HFF-Myc (cell line): ENCODE measurements around the gene CPB2.

Experiments used
- DNase-seq: peaks from one replicate; pipeline ENCODE4 v3.0.0-alpha.2; 2011; ENCODE audit warnings: low read depth; ENCODE audit errors: extremely low read depth
- H3K4me3 ChIP-seq: replicated peaks from 2 replicates; pipeline ENCODE4 v1.5.1; 2011; ENCODE audit warnings: low read depth, mild to moderate bottlenecking, control low read depth, low read length
- CTCF ChIP-seq: IDR thresholded peaks from 2 replicates; pipeline ENCODE4 v1.5.1; 2012; ENCODE audit warnings: mild to moderate bottlenecking, low read depth, low read length, control low read depth; ENCODE audit errors: missing control alignments

The CPB2 gene

DNA sequence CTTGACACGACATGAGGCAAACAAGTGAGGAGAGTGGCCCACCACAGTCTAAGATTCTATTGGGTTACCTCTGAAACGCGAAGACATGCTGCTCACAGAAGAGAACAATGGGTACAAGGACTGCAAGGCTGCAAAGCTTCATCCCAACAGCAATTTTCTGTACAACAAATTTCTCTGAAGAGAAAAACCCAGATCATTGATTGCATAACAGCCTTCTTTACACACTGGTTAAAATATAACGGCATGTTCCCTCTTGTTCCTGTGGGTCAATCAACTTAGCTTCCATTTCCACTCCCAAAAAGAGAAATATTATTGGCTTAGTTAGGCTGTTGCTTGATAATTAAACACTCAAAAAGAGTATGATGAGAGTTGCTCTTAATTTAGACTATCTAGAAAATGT is at the start of gene CPB2:
CPB2 (minus strand) TSS at position 166 of the 400 bp plus-strand sequence; CDS start at position 142, 24 bp downstream.
- no peak for DNase-seq
- H3K4me3 ChIP-seq, result no peak within 1 kb of the TSS
- TF ChIP-seq CTCF, result no peak

- H3K4me3 ChIP-seq, result no peak overlapping the region
- no peak for DNase-seq
- no peak for TF ChIP-seq CTCF
These were observed 49.4 kb upstream of the CPB2 start for GRCh38 chr13:46154136-46154801.

GRCh38 chr13:46152627-46153328 is 47.9 kb upstream of the CPB2 start:
- no peak overlapping the region for H3K4me3 ChIP-seq
- no peak for TF ChIP-seq CTCF
- no peak for DNase-seq

GRCh38 chr13:46150134-46150693 is 45.4 kb upstream of the CPB2 start:
- no peak for DNase-seq
- no peak overlapping the region for H3K4me3 ChIP-seq
- TF ChIP-seq CTCF, result no peak

DNA sequence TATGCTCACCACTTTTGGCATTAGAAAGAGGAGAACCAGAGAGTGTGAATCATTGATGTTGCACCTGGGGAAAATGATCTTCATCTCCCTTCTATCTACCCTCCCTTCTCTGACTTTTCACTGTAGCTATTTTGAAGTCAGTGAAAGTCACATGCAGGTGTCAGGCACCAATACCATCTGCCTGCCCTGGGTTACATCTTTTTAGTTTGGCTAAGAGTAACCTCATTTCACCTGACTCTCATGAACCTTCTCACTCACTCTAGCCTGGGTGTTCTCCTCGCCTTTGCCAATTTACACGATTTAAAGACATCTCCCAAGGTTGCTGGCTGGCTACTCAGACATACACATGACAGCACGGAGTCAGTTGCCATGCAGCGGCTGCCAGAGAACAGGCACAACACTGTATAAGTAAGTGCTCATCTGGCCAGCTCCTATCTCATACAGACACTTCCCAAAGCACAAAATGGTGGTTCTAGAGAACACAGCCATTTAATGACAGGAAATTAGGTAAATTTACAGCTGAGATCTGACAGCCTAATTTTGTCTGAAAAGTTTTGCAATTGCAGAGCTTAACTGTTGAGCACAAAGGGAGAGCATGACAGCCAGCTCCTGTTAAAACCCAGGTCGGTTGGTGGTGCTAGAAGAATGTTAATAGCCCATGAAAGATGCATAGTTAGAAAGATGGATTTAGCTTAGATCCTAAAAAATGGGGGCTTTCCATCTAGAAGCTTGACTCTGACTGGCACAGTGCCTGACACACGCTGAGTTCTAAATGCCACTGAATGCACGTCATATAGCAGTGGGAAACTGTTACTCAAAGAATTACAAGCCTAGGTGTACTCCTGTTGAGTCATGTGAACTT is 44.7 kb upstream of the CPB2 start:
- H3K4me3 ChIP-seq, result no peak overlapping the region
- DNase-seq, result no peak
- TF ChIP-seq CTCF, result no peak

GRCh38 chr13:46146898-46147297 is 42.1 kb upstream of the CPB2 start:
- DNase-seq, result no peak
- H3K4me3 ChIP-seq, result no peak overlapping the region
- peak; percentile 19 for TF ChIP-seq CTCF
